CD8-positive, alpha-beta memory T cell (primary cell): Measurements from ENCODE around the gene LDB3. TPM values are rescaled to one million over a fixed set of nuclear protein-coding genes. Genes with fewer than 3 reads are reported as not detected.

Experiments used
- CTCF ChIA-PET: fragments of 350-600 bp; sonication (Branson Sonifier 250); formaldehyde crosslinking; loops from one replicate; lab custom pipeline; 2021; ENCODE audit warnings: antibody characterized with exemption; lab: Charles Lee
- POLR2A ChIA-PET: fragments of 350-600 bp; sonication (Branson Sonifier 250); formaldehyde crosslinking; loops from one replicate; lab custom pipeline; 2021; ENCODE audit warnings: antibody characterized with exemption; lab: Charles Lee
- DNase-seq, 5 donors: peaks; one replicate each; pipeline versions ENCODE4 v3.0.0 to v3.0.0-alpha.2; 2020 to 2022; ENCODE audit warnings: mixed read lengths in 1 of 5
- H3K27ac ChIP-seq: one replicate; pipeline ENCODE4 v1.7.0; 2013; ENCODE audit warnings: low read depth, mild to moderate bottlenecking, low read length, moderate library complexity
- H3K27me3 ChIP-seq: 2 replicates; pipeline ENCODE4 v1.7.0; 2013; ENCODE audit warnings: low read length, mild to moderate bottlenecking; ENCODE audit not compliant: insufficient read depth, poor library complexity, severe bottlenecking
- H3K36me3 ChIP-seq: 2 replicates; pipeline ENCODE4 v1.7.0; 2013; ENCODE audit warnings: mild to moderate bottlenecking, low read length, moderate library complexity; ENCODE audit not compliant: insufficient read depth
- H3K4me1 ChIP-seq: 2 replicates; pipeline ENCODE4 v1.7.0; 2013; ENCODE audit warnings: mild to moderate bottlenecking, low read length, moderate library complexity; ENCODE audit not compliant: insufficient read depth
- H3K4me3 ChIP-seq: 2 replicates; pipeline ENCODE4 v1.7.0; 2013; ENCODE audit warnings: mild to moderate bottlenecking, low read length
- H3K9me3 ChIP-seq: 2 replicates; pipeline ENCODE4 v1.7.0; 2013; ENCODE audit warnings: mild to moderate bottlenecking, low read length
- H3K27ac Mint-ChIP-seq, 8 donors: one replicate each; pipeline ENCODE4 v1.8.0; 2020 to 2021; ENCODE audit warnings: mixed read lengths in 8 of 8, mild to moderate bottlenecking in 6 of 8, inconsistent platforms in 3 of 8, moderate library complexity in 3 of 8
- H3K27me3 Mint-ChIP-seq, 2 donors: one replicate each; pipeline ENCODE4 v1.8.0; 2020 to 2021; ENCODE audit warnings: mixed read lengths in 2 of 2, mild to moderate bottlenecking in 1 of 2, moderate library complexity in 1 of 2
- H3K36me3 Mint-ChIP-seq, 3 donors: one replicate each; pipeline ENCODE4 v1.8.0; 2020 to 2021; ENCODE audit warnings: mixed read lengths in 3 of 3, inconsistent platforms in 1 of 3, mild to moderate bottlenecking in 1 of 3
- H3K4me1 Mint-ChIP-seq, 3 donors: one replicate each; pipeline ENCODE4 v1.8.0; 2020 to 2021; ENCODE audit warnings: mixed read lengths in 3 of 3, inconsistent platforms in 1 of 3, mild to moderate bottlenecking in 1 of 3
- H3K4me3 Mint-ChIP-seq, 7 donors: one replicate each; pipeline ENCODE4 v1.8.0; 2020 to 2021; ENCODE audit warnings: mixed read lengths in 7 of 7, mild to moderate bottlenecking in 6 of 7, moderate library complexity in 4 of 7, inconsistent platforms in 2 of 7
- H3K9me3 Mint-ChIP-seq, 5 donors: one replicate each; pipeline ENCODE4 v1.8.0; 2020 to 2022; ENCODE audit warnings: mixed read lengths in 5 of 5, mild to moderate bottlenecking in 3 of 5, moderate library complexity in 2 of 5, inconsistent platforms in 1 of 5
- polyA plus RNA-seq: library from polyadenylated mRNA; unstranded; fragments of 300-500 nt; fragmentation: Illumina TruSeq; gene quantifications from one replicate; pipeline ENCODE4 v1.2.3, GENCODE V29; 2021
- total RNA-seq, 2 experiments: library from RNA; stranded (reverse); gene quantifications; one replicate each; pipeline ENCODE4 v1.2.3, GENCODE V29; 2021

Gene LDB3
- total and polyA plus RNA-seq, 3 experiments from 2014 or later: 0.04 to 0.07 TPM; not detected in 1

DNA sequence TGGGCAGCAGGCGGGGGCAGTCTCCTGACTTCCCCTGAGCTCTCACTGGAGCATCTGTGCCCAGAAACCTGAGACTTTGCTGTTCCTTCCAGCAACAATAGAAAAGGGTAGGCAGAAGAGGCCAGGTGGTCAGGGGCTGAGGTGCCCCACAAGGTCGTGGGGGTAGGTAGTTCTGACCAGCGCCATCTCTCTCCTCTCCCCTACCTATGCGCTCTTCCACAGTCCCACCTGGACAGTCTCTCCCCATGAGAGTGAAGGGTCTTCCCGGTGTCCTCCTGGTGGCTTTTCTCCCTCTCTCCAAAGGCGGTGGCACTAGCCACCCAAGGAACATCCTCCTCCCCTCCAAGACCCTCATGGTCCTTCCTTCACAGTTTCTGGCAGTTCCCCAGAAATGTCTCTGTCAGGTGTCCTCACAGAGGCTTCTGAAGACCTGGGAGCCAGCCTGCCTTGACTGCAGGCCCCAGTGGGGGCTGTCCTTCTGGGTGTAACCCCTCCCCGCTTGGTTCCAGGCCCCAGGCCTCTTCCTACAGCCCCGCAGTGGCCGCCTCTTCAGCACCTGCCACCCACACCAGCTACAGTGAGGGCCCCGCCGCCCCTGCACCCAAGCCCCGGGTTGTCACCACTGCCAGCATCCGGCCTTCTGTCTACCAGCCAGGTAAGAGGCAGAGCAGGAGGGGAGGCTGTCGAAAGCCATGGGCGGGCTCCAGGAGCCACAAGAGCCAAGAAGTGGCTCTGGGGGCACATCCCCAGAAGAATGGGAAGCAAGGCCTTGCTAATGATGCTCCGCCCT, 41.3 kb downstream of the LDB3 start:
- H3K9me3 Mint-ChIP-seq: no peaks in the 10 kb centered on the region
- Histone ChIP-seq H3K9me3 (no peaks in the 10 kb centered on the region), H3K4me1 (peaks cover 11% of the 10 kb centered on the region), H3K36me3 (no peaks in the 10 kb centered on the region), H3K4me3 (no peak overlapping the region), H3K27ac (no peak overlapping the region), H3K27me3 (no peaks in the 10 kb centered on the region)
- peaks cover 11 to 17% (median 14%) of the 10 kb centered on the region in 3 donors for H3K4me1 Mint-ChIP-seq
- no peaks in the 10 kb centered on the region for H3K36me3 Mint-ChIP-seq
- DNase-seq: peak in 1 of 5 donors; percentile 26
- ChIA-PET CTCF (interaction anchor here (1.0 to 1.7 kb wide), 2 partner anchors 14 to 43 kb away, joined by 3 to 5 read pairs; no protein-coding TSS in a partner anchor), POLR2A (no interaction called here)
- H3K27me3 Mint-ChIP-seq: no peaks in the 10 kb centered on the region
- peak overlapping the region; percentile 51 to 94 (median 82) for H3K4me3 Mint-ChIP-seq
- peak overlapping the region in 6 of 8 donors; percentile 60 to 98 (median 96) for H3K27ac Mint-ChIP-seq

DNA sequence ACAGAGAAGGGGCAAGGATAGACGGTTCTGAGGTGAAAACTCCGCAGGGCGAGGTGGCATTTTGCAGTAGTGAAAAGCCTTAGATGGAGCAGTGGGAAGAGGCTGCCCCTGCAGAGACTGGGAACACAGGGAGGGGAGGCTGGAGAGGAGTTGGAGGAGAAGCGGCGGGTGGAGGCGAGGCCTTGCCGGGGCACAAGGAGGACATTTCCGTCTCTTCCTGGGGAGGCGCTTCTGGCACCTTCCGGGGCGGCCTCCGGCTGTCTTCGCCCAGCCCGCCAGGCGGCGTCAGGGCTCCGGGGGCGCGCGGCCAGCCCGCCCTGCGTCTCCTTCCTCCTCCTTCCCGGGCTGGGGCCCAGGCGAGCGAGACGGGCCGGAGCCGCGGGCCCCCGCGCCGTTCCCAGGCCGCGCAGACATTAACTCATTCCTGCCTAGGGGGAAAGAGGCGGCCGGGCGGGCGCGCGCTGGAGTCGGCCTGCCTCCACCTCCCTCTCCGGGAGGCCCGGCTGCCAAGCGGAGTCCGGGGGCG, 42.7 kb downstream of the LDB3 start:
- H3K27me3 ChIP-seq: no peaks in the 10 kb centered on the region
- H3K27ac ChIP-seq: peak overlapping the region; percentile 52
- Mint-ChIP-seq H3K27me3 (no peaks in the 10 kb centered on the region), H3K4me3 (peak overlapping the region; percentile 87 to 94 (median 91)), H3K9me3 (no peaks in the 10 kb centered on the region), H3K27ac (peak overlapping the region; percentile 94 to 98 (median 97)), H3K4me1 (peaks cover 11 to 17% (median 14%) of the 10 kb centered on the region in 3 donors), H3K36me3 (no peaks in the 10 kb centered on the region)
- no peaks in the 10 kb centered on the region for H3K36me3 ChIP-seq
- ChIA-PET CTCF (interaction anchor here (1.9 kb wide), 1 partner anchor 189 kb away, joined by 9 read pairs; no protein-coding TSS in a partner anchor), POLR2A (interaction anchor here (1.5 kb wide), 1 partner anchor 260 kb away, joined by 5 read pairs; no protein-coding TSS in a partner anchor)
- H3K4me1 ChIP-seq: peaks cover 11% of the 10 kb centered on the region
- H3K4me3 ChIP-seq: peak overlapping the region; percentile 62
- no peaks in the 10 kb centered on the region for H3K9me3 ChIP-seq
- DNase-seq: peak; percentile 76 to 90 (median 83)

DNA sequence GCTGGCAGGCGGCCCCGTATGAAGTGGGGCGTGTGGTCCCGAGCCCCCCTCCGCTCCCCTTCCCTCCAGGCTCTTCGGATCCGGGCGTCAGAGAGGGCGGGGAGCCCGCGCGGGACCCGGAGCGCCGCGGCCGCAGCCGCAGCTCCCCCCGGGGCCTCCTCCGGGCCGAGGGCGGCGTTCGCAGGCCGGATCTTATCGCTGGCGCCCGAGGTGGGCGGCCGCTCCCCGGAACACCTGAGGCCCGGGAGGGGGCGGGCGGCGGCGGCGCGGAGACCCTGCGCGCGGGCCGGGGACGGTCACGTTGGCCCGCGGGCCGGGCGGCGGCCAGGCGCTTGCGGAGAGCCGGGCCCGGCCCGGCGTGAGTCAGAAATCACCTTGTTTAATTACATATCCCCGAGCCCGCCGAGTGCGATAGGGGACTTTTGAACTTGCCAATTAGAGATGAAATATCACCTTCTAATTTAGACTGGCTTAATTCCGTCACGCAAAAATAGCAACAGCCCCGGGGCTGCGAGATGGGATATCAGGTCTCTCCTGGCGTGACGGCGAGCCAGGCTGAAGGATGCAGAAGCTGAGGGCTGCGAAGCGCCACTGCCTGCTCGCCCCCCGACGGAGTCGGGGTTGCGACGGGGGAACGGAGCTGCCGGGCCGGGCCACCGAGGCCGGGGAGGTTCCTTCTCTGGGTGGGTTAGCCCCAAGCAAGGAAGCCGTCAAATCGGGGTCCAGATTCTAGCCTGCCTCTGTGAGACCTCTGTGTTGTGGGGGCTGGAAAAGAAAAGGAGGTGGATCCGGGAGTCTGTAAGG, 43.4 kb downstream of the LDB3 start:
- H3K9me3 Mint-ChIP-seq: no peaks in the 10 kb centered on the region
- peak; percentile 27 to 73 (median 45) for DNase-seq
- peak overlapping the region; percentile 62 for H3K4me3 ChIP-seq
- peak overlapping the region; percentile 81 to 94 (median 86) for H3K4me3 Mint-ChIP-seq
- H3K4me1 ChIP-seq: peaks cover 11% of the 10 kb centered on the region
- H3K4me1 Mint-ChIP-seq: peaks cover 11 to 17% (median 14%) of the 10 kb centered on the region in 3 donors
- ChIA-PET CTCF (interaction anchor here (1.4 to 1.9 kb wide), 2 partner anchors 18 to 188 kb away, joined by 5 to 9 read pairs; no protein-coding TSS in a partner anchor), POLR2A (interaction anchor here (1.4 to 1.5 kb wide), 2 partner anchors 257 to 259 kb away, joined by 3 to 5 read pairs; partner anchors contain the start of gene ADIRF)
- no peaks in the 10 kb centered on the region for H3K9me3 ChIP-seq
- H3K36me3 ChIP-seq: no peaks in the 10 kb centered on the region
- H3K27me3 ChIP-seq: no peaks in the 10 kb centered on the region
- peak overlapping the region; percentile 52 for H3K27ac ChIP-seq
- H3K27me3 Mint-ChIP-seq: no peaks in the 10 kb centered on the region
- peak overlapping the region; percentile 69 to 96 (median 94) for H3K27ac Mint-ChIP-seq
- no peaks in the 10 kb centered on the region for H3K36me3 Mint-ChIP-seq

GRCh38 chr10:86712317-86712707, 44.0 kb downstream of the LDB3 start:
- Histone ChIP-seq H3K36me3 (no peaks in the 10 kb centered on the region), H3K27me3 (no peaks in the 10 kb centered on the region), H3K27ac (peak overlapping the region; percentile 43), H3K9me3 (no peaks in the 10 kb centered on the region), H3K4me3 (peak overlapping the region; percentile 30), H3K4me1 (peaks cover 11% of the 10 kb centered on the region)
- ChIA-PET CTCF (interaction anchor here (1.4 to 1.9 kb wide), 2 partner anchors 18 to 187 kb away, joined by 5 to 9 read pairs; no protein-coding TSS in a partner anchor), POLR2A (interaction anchor here (0.6 to 1.5 kb wide), 3 partner anchors 256 to 320 kb away, joined by 3 to 5 read pairs (median 5); partner anchors contain the start of gene ADIRF)
- DNase-seq: no peak
- Mint-ChIP-seq H3K4me3 (peak overlapping the region; percentile 81 to 93 (median 85)), H3K27ac (peak overlapping the region; percentile 69 to 96 (median 94)), H3K36me3 (no peaks in the 10 kb centered on the region), H3K27me3 (no peaks in the 10 kb centered on the region), H3K4me1 (peaks cover 11 to 17% (median 14%) of the 10 kb centered on the region in 3 donors), H3K9me3 (no peaks in the 10 kb centered on the region)

GRCh38 chr10:86715156-86715795, 47.0 kb downstream of the LDB3 start:
- Histone ChIP-seq H3K27me3 (no peaks in the 10 kb centered on the region), H3K4me1 (peaks cover 11% of the 10 kb centered on the region), H3K27ac (no peak overlapping the region), H3K36me3 (no peaks in the 10 kb centered on the region), H3K4me3 (no peak overlapping the region), H3K9me3 (no peaks in the 10 kb centered on the region)
- Mint-ChIP-seq H3K4me1 (peaks cover 9 to 14% (median 14%) of the 10 kb centered on the region in 3 donors), H3K4me3 (no peak overlapping the region), H3K27me3 (peaks cover 0 to 5% of the 10 kb centered on the region in 2 donors), H3K9me3 (no peaks in the 10 kb centered on the region), H3K27ac (peak overlapping the region in 1 of 8 donors; percentile 35), H3K36me3 (no peaks in the 10 kb centered on the region)
- POLR2A ChIA-PET: interaction anchor here (1.1 kb wide), 1 partner anchor 314 kb away, joined by 3 read pairs; no protein-coding TSS in a partner anchor
- DNase-seq: no peak
- CTCF ChIA-PET: no interaction called here

DNA sequence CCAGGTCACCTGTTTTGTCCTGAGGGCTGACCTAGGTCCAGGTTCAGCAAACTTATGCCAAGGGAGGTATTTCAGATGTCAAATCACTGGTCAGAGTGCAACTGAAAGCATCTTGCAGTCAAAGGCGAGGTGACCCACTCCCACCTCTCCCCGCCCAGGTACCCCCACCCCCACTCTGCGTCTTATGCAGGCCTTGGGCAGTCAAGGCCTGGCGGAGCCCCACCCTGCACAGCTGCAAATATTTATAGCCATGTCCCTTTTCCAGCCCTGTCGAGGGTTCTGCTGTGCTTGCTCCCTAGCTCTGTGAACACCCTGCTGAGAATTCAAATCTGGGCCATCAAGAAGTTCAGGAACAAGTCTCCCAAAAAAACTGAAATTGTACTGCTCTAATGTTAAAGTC, 47.5 kb downstream of the LDB3 start:
- Histone ChIP-seq H3K4me1 (peaks cover 8% of the 10 kb centered on the region), H3K4me3 (no peak overlapping the region), H3K9me3 (no peaks in the 10 kb centered on the region), H3K27me3 (no peaks in the 10 kb centered on the region), H3K36me3 (no peaks in the 10 kb centered on the region), H3K27ac (no peak overlapping the region)
- peaks cover 1 to 9% of the 10 kb centered on the region in 2 donors for H3K27me3 Mint-ChIP-seq
- no peak overlapping the region for H3K4me3 Mint-ChIP-seq
- no peak overlapping the region for H3K27ac Mint-ChIP-seq
- no peak for DNase-seq
- no peaks in the 10 kb centered on the region for H3K36me3 Mint-ChIP-seq
- peaks cover 0 to 1% (median 0%) of the 10 kb centered on the region in 5 donors for H3K9me3 Mint-ChIP-seq
- peaks cover 7 to 10% (median 9%) of the 10 kb centered on the region in 3 donors for H3K4me1 Mint-ChIP-seq
- ChIA-PET POLR2A (interaction anchor here (1.1 kb wide), 1 partner anchor 314 kb away, joined by 3 read pairs; no protein-coding TSS in a partner anchor), CTCF (no interaction called here)

DNA sequence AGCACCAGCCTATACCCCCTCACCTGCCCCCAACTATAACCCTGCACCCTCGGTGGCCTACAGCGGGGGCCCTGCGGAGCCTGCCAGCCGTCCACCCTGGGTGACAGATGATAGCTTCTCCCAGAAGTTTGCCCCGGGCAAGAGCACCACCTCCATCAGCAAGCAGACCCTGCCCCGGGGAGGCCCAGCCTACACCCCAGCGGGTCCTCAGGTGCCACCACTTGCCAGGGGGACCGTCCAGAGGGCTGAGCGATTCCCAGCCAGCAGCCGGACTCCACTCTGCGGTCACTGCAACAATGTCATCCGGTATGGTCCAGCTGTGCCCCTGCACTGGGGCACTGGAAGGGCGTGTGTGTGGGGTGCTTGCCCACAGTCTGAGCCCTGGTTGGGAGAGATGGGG, 48.2 kb downstream of the LDB3 start:
- H3K4me3 ChIP-seq: no peak overlapping the region
- Mint-ChIP-seq H3K27ac (no peak overlapping the region), H3K4me3 (no peak overlapping the region), H3K36me3 (no peaks in the 10 kb centered on the region), H3K9me3 (peaks cover 0 to 1% (median 0%) of the 10 kb centered on the region in 5 donors), H3K27me3 (peaks cover 1 to 13% of the 10 kb centered on the region in 2 donors), H3K4me1 (peaks cover 5 to 8% (median 7%) of the 10 kb centered on the region in 3 donors)
- ChIA-PET CTCF (no interaction called here), POLR2A (no interaction called here)
- H3K27me3 ChIP-seq: no peaks in the 10 kb centered on the region
- no peak for DNase-seq
- no peak overlapping the region for H3K27ac ChIP-seq
- H3K4me1 ChIP-seq: peaks cover 6% of the 10 kb centered on the region
- no peaks in the 10 kb centered on the region for H3K9me3 ChIP-seq
- H3K36me3 ChIP-seq: no peaks in the 10 kb centered on the region
